B cell (primary cell): ENCODE results near the gene DLG2. TPM values are rescaled to one million over a fixed set of nuclear protein-coding genes. Genes with fewer than 3 reads are reported as not detected.

ENCODE experiments used
- ATAC-seq: fragments of 200-7000 bp; cut with Tn5 transposase; one replicate; pipeline ENCODE4 v1.10.0; 2021; ENCODE audit warnings: low read depth, mild to moderate bottlenecking, moderate number of reproducible peaks, moderate library complexity
- CTCF ChIA-PET: fragments of 350-600 bp; sonication (Branson Sonifier 250); formaldehyde crosslinking; loops from one replicate; lab custom pipeline; 2021; ENCODE audit warnings: antibody characterized with exemption, inconsistent platforms; lab: Charles Lee
- POLR2A ChIA-PET: fragments of 350-600 bp; sonication (Branson Sonifier 250); formaldehyde crosslinking; loops from one replicate; lab custom pipeline; 2021; ENCODE audit warnings: antibody characterized with exemption; lab: Charles Lee
- DNase-seq: peaks from one replicate; pipeline ENCODE4 v3.0.0; 2013
- H2AFZ ChIP-seq: 2 replicates; pipeline ENCODE4 v1.6.1; 2012; ENCODE audit warnings: mild to moderate bottlenecking, low read depth, low read length; ENCODE audit not compliant: insufficient read depth, poor library complexity, severe bottlenecking
- H3K27ac ChIP-seq, 2 donors: 1 replicate in 1 of 2; 2 replicates in 1 of 2; pipeline ENCODE4 v1.5.1; 2012 to 2013; ENCODE audit warnings: low read length in 2 of 2, mild to moderate bottlenecking in 2 of 2, moderate library complexity in 1 of 2
- H3K27me3 ChIP-seq, 4 experiments: fragments of 200-600 bp in 1 of 4; sonication (generic) in 1 of 4; replicated peaks in 1 of 4; 1 replicate in 2 of 4; 2 replicates in 2 of 4; pipeline versions ENCODE4 v1.6.1 to v1.7.0; 2013 to 2016; ENCODE audit warnings: low read length in 3 of 4, mild to moderate bottlenecking in 2 of 4, mixed read lengths in 1 of 4, moderate library complexity in 1 of 4; ENCODE audit not compliant: insufficient read depth in 4 of 4, control insufficient read depth in 3 of 4; ENCODE audit errors: control extremely low read depth in 1 of 4
- H3K36me3 ChIP-seq, 2 experiments: replicated peaks in 1 of 2; 1 replicate in 1 of 2; 2 replicates in 1 of 2; pipeline versions ENCODE4 v1.6.1 to v1.7.1; 2013; ENCODE audit warnings: low read length in 1 of 2; ENCODE audit not compliant: insufficient read depth in 2 of 2, control insufficient read depth in 1 of 2; ENCODE audit errors: control extremely low read depth in 1 of 2, extremely low read depth in 1 of 2
- H3K4me1 ChIP-seq, 2 donors: fragments of 200-600 bp in 1 of 2; sonication (generic) in 1 of 2; 1 replicate in 1 of 2; 2 replicates in 1 of 2; pipeline versions ENCODE4 v1.5.1 to v1.6.1; 2013 to 2017; ENCODE audit warnings: low read length in 2 of 2; ENCODE audit not compliant: control insufficient read depth in 2 of 2, insufficient read depth in 2 of 2
- H3K4me2 ChIP-seq: replicated peaks from 2 replicates; pipeline ENCODE3; 2012; ENCODE audit warnings: mild to moderate bottlenecking, low read depth, low read length; ENCODE audit not compliant: poor library complexity, severe bottlenecking
- H3K4me3 ChIP-seq, 5 experiments: fragments of 200-600 bp in 1 of 5; sonication (generic) in 1 of 5; 1 replicate in 3 of 5; 2 replicates in 2 of 5; pipeline versions ENCODE4 v1.5.1 to v1.7.0; 2011 to 2016; ENCODE audit warnings: low read length in 4 of 5, mild to moderate bottlenecking in 4 of 5, low read depth in 2 of 5, control low read depth in 1 of 5, moderate library complexity in 1 of 5; ENCODE audit not compliant: insufficient read depth in 1 of 5; ENCODE audit errors: control extremely low read depth in 1 of 5, extremely low read depth in 1 of 5
- H3K79me2 ChIP-seq: fragments of 200-600 bp; sonication (generic); one replicate; pipeline ENCODE4 v1.6.0; 2016; ENCODE audit warnings: low read length; ENCODE audit not compliant: control insufficient read depth, insufficient read depth
- H3K9ac ChIP-seq: fragments of 200-600 bp; sonication (generic); 2 replicates; pipeline ENCODE4 v1.6.1; 2017; ENCODE audit warnings: mild to moderate bottlenecking, low read length, moderate library complexity
- H3K9me3 ChIP-seq, 3 donors: one replicate each; pipeline versions ENCODE4 v1.6.1 to v1.7.1; 2013; ENCODE audit warnings: low read length in 2 of 3; ENCODE audit not compliant: control insufficient read depth in 2 of 3, insufficient read depth in 1 of 3; ENCODE audit errors: control extremely low read depth in 1 of 3
- H4K20me1 ChIP-seq: 2 replicates; pipeline ENCODE4 v1.6.0; 2012; ENCODE audit warnings: mild to moderate bottlenecking, low read length; ENCODE audit not compliant: insufficient read depth, control insufficient read depth, poor library complexity, severe bottlenecking
- H3K27ac Mint-ChIP-seq: one replicate; pipeline ENCODE4 v1.8.0; 2021; ENCODE audit warnings: mixed read lengths
- H3K27me3 Mint-ChIP-seq: one replicate; pipeline ENCODE4 v1.8.0; 2021; ENCODE audit warnings: mixed read lengths
- H3K4me1 Mint-ChIP-seq: one replicate; pipeline ENCODE4 v1.8.0; 2021; ENCODE audit warnings: mixed read lengths
- H3K4me3 Mint-ChIP-seq: one replicate; pipeline ENCODE4 v1.8.0; 2021; ENCODE audit warnings: mixed read lengths
- H3K9me3 Mint-ChIP-seq: one replicate; pipeline ENCODE4 v1.8.0; 2022; ENCODE audit warnings: mixed read lengths; ENCODE audit not compliant: insufficient read depth
- EZH2 ChIP-seq: IDR thresholded peaks from 2 replicates; pipeline ENCODE4 v1.6.1; 2012; ENCODE audit warnings: borderline replicate concordance, low read depth, mild to moderate bottlenecking, moderate library complexity, low read length; ENCODE audit not compliant: insufficient read depth, poor library complexity, severe bottlenecking
- WGBS: methylation state at CpG from one replicate; pipeline ENCODE4 v1.1.5; 2013; ENCODE audit warnings: missing lambda C conversion rate; ENCODE audit not compliant: insufficient coverage; 5-methylcytosine and 5-hydroxymethylcytosine counted together
- intact Hi-C: fragments of 100-400 bp; cut with micrococcal nuclease; formaldehyde crosslinking; loops from one replicate; pipeline ENCODE4 v1.10.0; 2022
- polyA plus RNA-seq: library from polyadenylated mRNA; depleted of rRNA; stranded (reverse); fragments of >200 nt; gene quantifications from 2 replicates; pipeline ENCODE4 v1.2.3, GENCODE V29; 2012
- total RNA-seq, 2 donors: library from RNA; stranded (reverse); fragments of 120-200 nt in 1 of 2; gene quantifications; 1 replicate in 1 of 2; 2 replicates in 1 of 2; pipeline versions ENCODE4 v1.2.3 to v1.2.4, GENCODE V29; 2013 to 2022
- TF ChIP-seq, protein P1 (sequence below): fragments of 200-600 bp; IDR thresholded peaks from one replicate; pipeline ENCODE4 v1.8.0; 2022; ENCODE audit warnings: antibody characterized with exemption, mild to moderate bottlenecking

DLG2 gene
- total and polyA plus RNA-seq, 2 donors (not counting 1 experiment from before 2014, with no cell fraction given) = 0.54 to 5.4 TPM

DNA sequence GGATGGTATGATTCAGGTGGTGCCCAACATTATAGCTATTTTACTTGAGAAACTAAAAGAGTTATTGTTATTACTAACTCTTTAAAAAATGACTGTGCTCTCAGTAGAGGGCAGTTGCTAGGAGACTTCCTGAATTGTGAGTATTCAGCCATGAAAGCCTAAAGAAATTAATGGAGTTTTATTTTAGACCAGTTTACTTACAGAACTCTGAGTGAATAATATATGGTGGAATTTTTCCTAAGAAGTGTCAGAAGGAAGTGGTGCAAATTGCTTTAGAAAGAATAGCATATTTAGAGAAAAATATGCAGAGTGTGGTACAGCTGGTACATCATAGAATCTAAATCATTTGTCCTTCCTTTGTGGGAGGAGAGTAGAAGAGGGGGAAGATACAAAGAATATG is 1651.1 kb downstream of the DLG2 start:
- H3K4me1 ChIP-seq = no peaks in the 10 kb centered on the region
- H3K9me3 ChIP-seq = no peaks in the 10 kb centered on the region
- Mint-ChIP-seq H3K4me1 (no peaks in the 10 kb centered on the region), H3K4me3 (no peak overlapping the region), H3K27me3 (no peaks in the 10 kb centered on the region), H3K27ac (no peak overlapping the region), H3K9me3 (no peaks in the 10 kb centered on the region)
- no peak overlapping the region for H3K27ac ChIP-seq
- no peak overlapping the region for H3K9ac ChIP-seq
- ChIA-PET POLR2A (no interaction called here), CTCF (no interaction called here)
- H3K79me2 ChIP-seq = no peaks in the 10 kb centered on the region
- H3K27me3 ChIP-seq = no peaks in the 10 kb centered on the region
- no peak overlapping the region for H3K4me3 ChIP-seq
- ATAC-seq (no peak), DNase-seq (no peak)
- no peaks in the 10 kb centered on the region for H4K20me1 ChIP-seq
- H3K4me2 ChIP-seq = no peak overlapping the region
- intact Hi-C loops = no loop called here
- H3K36me3 ChIP-seq = no peaks in the 10 kb centered on the region
- no peak overlapping the region for H2AFZ ChIP-seq
- TF ChIP-seq, protein P1, sequence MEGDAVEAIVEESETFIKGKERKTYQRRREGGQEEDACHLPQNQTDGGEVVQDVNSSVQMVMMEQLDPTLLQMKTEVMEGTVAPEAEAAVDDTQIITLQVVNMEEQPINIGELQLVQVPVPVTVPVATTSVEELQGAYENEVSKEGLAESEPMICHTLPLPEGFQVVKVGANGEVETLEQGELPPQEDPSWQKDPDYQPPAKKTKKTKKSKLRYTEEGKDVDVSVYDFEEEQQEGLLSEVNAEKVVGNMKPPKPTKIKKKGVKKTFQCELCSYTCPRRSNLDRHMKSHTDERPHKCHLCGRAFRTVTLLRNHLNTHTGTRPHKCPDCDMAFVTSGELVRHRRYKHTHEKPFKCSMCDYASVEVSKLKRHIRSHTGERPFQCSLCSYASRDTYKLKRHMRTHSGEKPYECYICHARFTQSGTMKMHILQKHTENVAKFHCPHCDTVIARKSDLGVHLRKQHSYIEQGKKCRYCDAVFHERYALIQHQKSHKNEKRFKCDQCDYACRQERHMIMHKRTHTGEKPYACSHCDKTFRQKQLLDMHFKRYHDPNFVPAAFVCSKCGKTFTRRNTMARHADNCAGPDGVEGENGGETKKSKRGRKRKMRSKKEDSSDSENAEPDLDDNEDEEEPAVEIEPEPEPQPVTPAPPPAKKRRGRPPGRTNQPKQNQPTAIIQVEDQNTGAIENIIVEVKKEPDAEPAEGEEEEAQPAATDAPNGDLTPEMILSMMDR = no peak
- no peak for TF ChIP-seq EZH2

DNA sequence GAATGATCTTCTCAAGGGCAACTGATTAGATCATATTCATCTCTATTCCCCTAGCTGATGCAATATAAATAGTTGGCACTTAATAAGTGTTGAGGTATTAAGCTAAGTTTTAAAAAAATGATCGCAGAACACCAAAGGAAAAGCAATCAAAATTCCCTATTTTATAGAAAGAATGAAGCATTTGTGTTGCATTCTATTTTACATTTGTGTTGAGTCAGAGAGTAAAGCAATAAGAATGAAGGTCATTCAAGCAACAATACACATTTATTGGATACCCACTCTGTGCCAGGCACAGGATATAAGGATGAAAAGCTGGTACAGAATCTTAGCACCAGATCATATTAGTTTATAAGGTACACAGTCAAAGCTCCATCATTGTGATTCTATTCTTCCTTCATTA is 1654.6 kb downstream of the DLG2 start:
- H2AFZ ChIP-seq = no peak overlapping the region
- no peak overlapping the region for H3K27ac ChIP-seq
- H3K4me2 ChIP-seq = no peak overlapping the region
- ATAC-seq (no peak), DNase-seq (no peak)
- intact Hi-C loops = no loop called here
- no peaks in the 10 kb centered on the region for H3K27me3 ChIP-seq
- no peaks in the 10 kb centered on the region for H3K36me3 ChIP-seq
- no CpG with 5 or more reads among the region's 1 CpG for WGBS
- H4K20me1 ChIP-seq = no peaks in the 10 kb centered on the region
- no peaks in the 10 kb centered on the region for H3K4me1 ChIP-seq
- H3K4me3 Mint-ChIP-seq = no peak overlapping the region
- no peaks in the 10 kb centered on the region for H3K9me3 ChIP-seq
- no peak overlapping the region for H3K27ac Mint-ChIP-seq
- H3K9ac ChIP-seq = no peak overlapping the region
- ChIA-PET CTCF (no interaction called here), POLR2A (no interaction called here)
- no peaks in the 10 kb centered on the region for H3K79me2 ChIP-seq
- no peak for TF ChIP-seq EZH2
- TF ChIP-seq, protein P1 = no peak
- H3K9me3 Mint-ChIP-seq = no peaks in the 10 kb centered on the region
- no peak overlapping the region for H3K4me3 ChIP-seq
- H3K4me1 Mint-ChIP-seq = no peaks in the 10 kb centered on the region
- H3K27me3 Mint-ChIP-seq = no peaks in the 10 kb centered on the region
